Right forelimb (tissue), 1 donor: ENCODE results near the gene C1orf216.
A peak's percentile ranks its signal among the peaks of the same experiment; 100 is the strongest.
"Not testable (repeated sequence)": the region's sequence is repeated elsewhere in the genome, so short reads cannot be mapped to it uniquely, and the experiment has no call there.

Experiments used
- DNase-seq: peaks from one replicate; pipeline ENCODE4 v3.0.0-alpha.2; 2018

The C1orf216 gene

GRCh38 chr1:35718492-35719336 lies at the start of gene C1orf216:
C1orf216 (minus strand) TSS chr1:35718884; CDS start chr1:35716321, 2,563 bp downstream.
- peak; percentile 85 for DNase-seq

GRCh38 chr1:35764283-35764682 lies 45.6 kb upstream of the C1orf216 start:
- DNase-seq = no peak

GRCh38 chr1:35763201-35763600 lies 44.5 kb upstream of the C1orf216 start:
- DNase-seq = no peak

- DNase-seq = no peak
These were observed 43.5 kb upstream of the C1orf216 start for GRCh38 chr1:35762141-35762540.

- DNase-seq = no peak
These were observed 37.4 kb upstream of the C1orf216 start for GRCh38 chr1:35756064-35756463.

- DNase-seq = no peak
These were observed 35.1 kb upstream of the C1orf216 start for GRCh38 chr1:35753626-35754260.

GRCh38 chr1:35748326-35748725 lies 29.6 kb upstream of the C1orf216 start:
- DNase-seq = no peak

- no peak for DNase-seq
These were observed 26.5 kb upstream of the C1orf216 start for GRCh38 chr1:35745124-35745730.

- DNase-seq = no peak
These were observed 18.4 kb upstream of the C1orf216 start for GRCh38 chr1:35737120-35737519.

GRCh38 chr1:35727434-35728040 lies 8.9 kb upstream of the C1orf216 start:
- DNase-seq = no peak

- peak; percentile 69 for DNase-seq
These were observed 8.1 kb upstream of the C1orf216 start for GRCh38 chr1:35726450-35727433.

GRCh38 chr1:35725596-35725995 lies 6.9 kb upstream of the C1orf216 start:
- DNase-seq = no peak

GRCh38 chr1:35717911-35718476 lies 690 bp downstream of the C1orf216 start:
- peak; percentile 63 for DNase-seq

- DNase-seq = peak; percentile 78
These were observed 3.1 kb downstream of the C1orf216 start for GRCh38 chr1:35715568-35716002.

- DNase-seq = no peak
These were observed 3.6 kb downstream of the C1orf216 start for GRCh38 chr1:35714921-35715567.

- not testable (repeated sequence) for DNase-seq
These were observed 7.6 kb downstream of the C1orf216 start for GRCh38 chr1:35711098-35711497.

- no peak for DNase-seq
These were observed 9.7 kb downstream of the C1orf216 start for GRCh38 chr1:35708952-35709351.

- DNase-seq = peak; percentile 53
These were observed 10.2 kb downstream of the C1orf216 start for GRCh38 chr1:35708441-35708921.

GRCh38 chr1:35707601-35708440 lies 10.9 kb downstream of the C1orf216 start:
- DNase-seq = peak; percentile 69
